H9 (cell line): Measurements from ENCODE around the gene FADS1. TPM values are rescaled to one million over a fixed set of nuclear protein-coding genes. Genes with fewer than 3 reads are reported as not detected.

Source experiments
- DNase-seq: peaks from one replicate; pipeline ENCODE4 v3.0.0-alpha.2; 2017
- H2AFZ ChIP-seq: one replicate; pipeline ENCODE4 v1.6.1; 2013; ENCODE audit warnings: mild to moderate bottlenecking, low read length, control low read depth, moderate library complexity
- H2AK5ac ChIP-seq: 2 replicates; pipeline ENCODE4 v1.6.1; 2013; ENCODE audit warnings: low read length, control low read depth, mixed read lengths; ENCODE audit not compliant: insufficient read length
- H2BK120ac ChIP-seq: one replicate; pipeline ENCODE4 v1.6.1; 2013; ENCODE audit warnings: low read depth, mild to moderate bottlenecking, low read length, control low read depth, inconsistent platforms; ENCODE audit not compliant: poor library complexity, severe bottlenecking
- H2BK12ac ChIP-seq: 2 replicates; pipeline ENCODE4 v1.6.1; 2013; ENCODE audit warnings: low read length, control low read depth, mixed read lengths, low read depth; ENCODE audit not compliant: insufficient read length
- H2BK15ac ChIP-seq: 2 replicates; pipeline ENCODE4 v1.6.1; 2013; ENCODE audit warnings: low read depth, low read length, control low read depth
- H2BK20ac ChIP-seq: one replicate; pipeline ENCODE4 v1.6.1; 2013; ENCODE audit warnings: low read depth, mild to moderate bottlenecking, low read length, control low read depth, inconsistent platforms; ENCODE audit not compliant: poor library complexity, severe bottlenecking
- H2BK5ac ChIP-seq: 2 replicates; pipeline ENCODE4 v1.6.1; 2013; ENCODE audit warnings: low read length, control low read depth, mixed read lengths; ENCODE audit not compliant: insufficient read length
- H3K14ac ChIP-seq: 2 replicates; pipeline ENCODE4 v1.6.1; 2013; ENCODE audit warnings: low read length, control low read depth; ENCODE audit not compliant: insufficient read depth
- H3K18ac ChIP-seq: 2 replicates; pipeline ENCODE4 v1.6.1; 2013; ENCODE audit warnings: low read depth, mild to moderate bottlenecking, mixed read lengths, low read length, control low read depth; ENCODE audit not compliant: insufficient read length
- H3K23ac ChIP-seq: 2 replicates; pipeline ENCODE4 v1.6.1; 2013; ENCODE audit warnings: low read length, control low read depth, mixed read lengths, low read depth; ENCODE audit not compliant: insufficient read length
- H3K23me2 ChIP-seq: 2 replicates; pipeline ENCODE4 v1.6.1; 2013; ENCODE audit warnings: low read depth, mild to moderate bottlenecking, mixed read lengths, low read length, control low read depth; ENCODE audit not compliant: insufficient read length, poor library complexity, severe bottlenecking
- H3K27ac ChIP-seq: 2 replicates; pipeline ENCODE4 v1.5.1; 2013; ENCODE audit warnings: low read length, control low read depth, mixed read lengths, low read depth; ENCODE audit not compliant: insufficient read length
- H3K27me3 ChIP-seq: 2 replicates; pipeline ENCODE4 v1.6.1; 2013; ENCODE audit warnings: low read length, control low read depth, inconsistent platforms; ENCODE audit not compliant: insufficient read depth
- H3K4ac ChIP-seq: 2 replicates; pipeline ENCODE4 v1.6.1; 2013; ENCODE audit warnings: low read depth, mild to moderate bottlenecking, control low read depth, inconsistent platforms, low read length, moderate library complexity
- H3K4me1 ChIP-seq: 2 replicates; pipeline ENCODE4 v1.6.1; 2013; ENCODE audit warnings: low read length, control low read depth, inconsistent platforms; ENCODE audit not compliant: insufficient read depth
- H3K4me2 ChIP-seq: 2 replicates; pipeline ENCODE4 v1.6.1; 2013; ENCODE audit warnings: low read length, control low read depth, mixed read lengths; ENCODE audit not compliant: insufficient read length, insufficient read depth
- H3K56ac ChIP-seq: 2 replicates; pipeline ENCODE4 v1.6.1; 2013; ENCODE audit warnings: low read depth, mild to moderate bottlenecking, mixed read lengths, low read length, control low read depth; ENCODE audit not compliant: insufficient read length
- H3K79me1 ChIP-seq: 2 replicates; pipeline ENCODE4 v1.6.1; 2013; ENCODE audit warnings: low read depth, mild to moderate bottlenecking, moderate library complexity, low read length, control low read depth, inconsistent platforms; ENCODE audit not compliant: insufficient read depth, poor library complexity, severe bottlenecking
- H3K79me2 ChIP-seq: 2 replicates; pipeline ENCODE4 v1.6.1; 2013; ENCODE audit warnings: low read length, control low read depth, inconsistent platforms; ENCODE audit not compliant: insufficient read depth
- H3K9ac ChIP-seq: 2 replicates; pipeline ENCODE4 v1.6.1; 2013; ENCODE audit warnings: low read length, control low read depth, mixed read lengths; ENCODE audit not compliant: insufficient read length; ENCODE audit errors: extremely low read depth
- H3K9me3 ChIP-seq: one replicate; pipeline ENCODE4 v1.6.1; 2013; ENCODE audit warnings: low read depth, low read length, inconsistent platforms; ENCODE audit not compliant: control insufficient read depth
- H3T11ph ChIP-seq: one replicate; pipeline ENCODE4 v1.6.1; 2013; ENCODE audit warnings: mild to moderate bottlenecking, low read length, control low read depth, inconsistent platforms
- H4K20me1 ChIP-seq: one replicate; pipeline ENCODE4 v1.6.1; 2013; ENCODE audit not compliant: control insufficient read depth, insufficient read length, insufficient read depth
- H4K5ac ChIP-seq: 2 replicates; pipeline ENCODE4 v1.6.1; 2013; ENCODE audit warnings: low read depth, mild to moderate bottlenecking, mixed read lengths, low read length, control low read depth; ENCODE audit not compliant: insufficient read length
- H4K8ac ChIP-seq: replicated peaks from 2 replicates; pipeline ENCODE4 v1.6.1; 2013; ENCODE audit warnings: low read length, control low read depth, mixed read lengths, low read depth; ENCODE audit not compliant: insufficient read length
- H4K91ac ChIP-seq: 2 replicates; pipeline ENCODE4 v1.6.1; 2013; ENCODE audit warnings: low read depth, mild to moderate bottlenecking, moderate library complexity, mixed read lengths, low read length, control low read depth; ENCODE audit not compliant: insufficient read length
- H3K27ac Mint-ChIP-seq, 3 experiments: 2 replicates in 2 of 3; 3 replicates in 1 of 3; pipeline ENCODE4 v1.8.0; 2020 to 2021; ENCODE audit warnings: mixed read lengths in 3 of 3, mild to moderate bottlenecking in 1 of 3, moderate library complexity in 1 of 3
- H3K27me3 Mint-ChIP-seq: 2 replicates; pipeline ENCODE4 v1.8.0; 2021; ENCODE audit warnings: low read depth, mild to moderate bottlenecking, moderate library complexity, mixed read lengths
- H3K36me3 Mint-ChIP-seq, 3 experiments: 2 replicates in 2 of 3; 3 replicates in 1 of 3; pipeline ENCODE4 v1.8.0; 2020 to 2021; ENCODE audit warnings: low read depth in 3 of 3, mixed read lengths in 3 of 3; ENCODE audit not compliant: insufficient read depth in 1 of 3
- H3K4me1 Mint-ChIP-seq, 2 experiments: 2 replicates each; pipeline ENCODE4 v1.8.0; 2020; ENCODE audit warnings: mixed read lengths in 2 of 2
- H3K4me3 Mint-ChIP-seq, 2 experiments: 2 replicates in 1 of 2; 3 replicates in 1 of 2; pipeline ENCODE4 v1.8.0; 2020 to 2021; ENCODE audit warnings: mild to moderate bottlenecking in 2 of 2, mixed read lengths in 2 of 2, moderate library complexity in 1 of 2
- H3K9me3 Mint-ChIP-seq, 2 experiments: 2 replicates in 1 of 2; 3 replicates in 1 of 2; pipeline ENCODE4 v1.8.0; 2020; ENCODE audit warnings: mild to moderate bottlenecking in 2 of 2, mixed read lengths in 2 of 2, moderate library complexity in 1 of 2
- WGBS: extraction: QIAGEN DNeasy Blood & Tissue Kit; methylation state at CpG from one replicate; pipeline ENCODE4 v1.1.7; 2013; ENCODE audit warnings: missing lambda C conversion rate, low lambda C conversion rate, mixed read lengths; ENCODE audit not compliant: insufficient read length; ENCODE audit errors: extremely low coverage; 5-methylcytosine and 5-hydroxymethylcytosine counted together
- total RNA-seq: library from RNA; stranded (reverse); gene quantifications from 2 replicates; pipeline ENCODE4 v1.2.1, GENCODE V29; 2021
- TF ChIP-seq, protein P1 (sequence below): fragments of 200-600 bp; sonication (generic); conservative IDR thresholded peaks from 3 replicates; pipeline ENCODE4 v1.8.0; 2021; ENCODE audit warnings: antibody characterized with exemption, mild to moderate bottlenecking

The FADS1 gene
- total RNA-seq, 1 experiment from 2014 or later = 125 TPM

DNA sequence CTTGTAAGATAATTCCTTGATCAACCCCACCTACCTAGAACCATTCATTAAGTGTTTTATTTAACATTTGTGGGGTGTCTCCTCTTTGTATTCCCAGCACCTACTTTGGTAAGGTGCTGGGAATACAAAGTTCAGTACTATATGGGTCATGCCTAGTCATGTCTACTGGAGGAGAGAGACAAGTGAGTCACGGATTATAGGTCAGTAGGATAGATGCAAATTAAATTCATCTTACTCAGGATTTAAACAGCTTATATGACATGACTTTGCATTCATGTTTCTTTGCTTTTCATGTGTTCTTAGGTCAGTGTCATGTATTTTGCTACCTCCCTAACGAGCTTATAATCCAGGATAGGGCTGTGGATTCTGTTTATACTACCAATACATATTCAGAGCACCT is 3.4 kb upstream of the FADS1 start:
- no peaks in the 10 kb centered on the region for H3K27me3 ChIP-seq
- H2BK15ac ChIP-seq = no peak overlapping the region
- no peak overlapping the region for H3K4me3 Mint-ChIP-seq
- H3K4me1 Mint-ChIP-seq = peaks cover 8 to 13% of the 10 kb centered on the region in 2 experiments
- H3K79me2 ChIP-seq = peaks cover 3% of the 10 kb centered on the region; the same call in 1 of the 2 replicates
- no peak overlapping the region for H3K18ac ChIP-seq
- no peak overlapping the region for H3K4me2 ChIP-seq
- no peak overlapping the region for H3K14ac ChIP-seq
- H2AK5ac ChIP-seq = no peak overlapping the region
- TF ChIP-seq, protein P1, sequence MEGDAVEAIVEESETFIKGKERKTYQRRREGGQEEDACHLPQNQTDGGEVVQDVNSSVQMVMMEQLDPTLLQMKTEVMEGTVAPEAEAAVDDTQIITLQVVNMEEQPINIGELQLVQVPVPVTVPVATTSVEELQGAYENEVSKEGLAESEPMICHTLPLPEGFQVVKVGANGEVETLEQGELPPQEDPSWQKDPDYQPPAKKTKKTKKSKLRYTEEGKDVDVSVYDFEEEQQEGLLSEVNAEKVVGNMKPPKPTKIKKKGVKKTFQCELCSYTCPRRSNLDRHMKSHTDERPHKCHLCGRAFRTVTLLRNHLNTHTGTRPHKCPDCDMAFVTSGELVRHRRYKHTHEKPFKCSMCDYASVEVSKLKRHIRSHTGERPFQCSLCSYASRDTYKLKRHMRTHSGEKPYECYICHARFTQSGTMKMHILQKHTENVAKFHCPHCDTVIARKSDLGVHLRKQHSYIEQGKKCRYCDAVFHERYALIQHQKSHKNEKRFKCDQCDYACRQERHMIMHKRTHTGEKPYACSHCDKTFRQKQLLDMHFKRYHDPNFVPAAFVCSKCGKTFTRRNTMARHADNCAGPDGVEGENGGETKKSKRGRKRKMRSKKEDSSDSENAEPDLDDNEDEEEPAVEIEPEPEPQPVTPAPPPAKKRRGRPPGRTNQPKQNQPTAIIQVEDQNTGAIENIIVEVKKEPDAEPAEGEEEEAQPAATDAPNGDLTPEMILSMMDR = no peak
- peaks cover 5% of the 10 kb centered on the region; the same call in 1 of the 2 replicates for H3K4me1 ChIP-seq
- no peak overlapping the region for H4K8ac ChIP-seq
- no peak overlapping the region for H2BK12ac ChIP-seq
- H3K23me2 ChIP-seq = peaks cover 3% of the 10 kb centered on the region
- no CpG with 5 or more reads among the region's 2 CpGs for WGBS
- H3K9me3 ChIP-seq = no peaks in the 10 kb centered on the region
- H2AFZ ChIP-seq = no peak overlapping the region
- no peak overlapping the region for H4K91ac ChIP-seq
- no peak overlapping the region for H3K56ac ChIP-seq
- H3K27ac Mint-ChIP-seq = no peak overlapping the region
- H3K9me3 Mint-ChIP-seq = peaks cover 0 to 2% of the 10 kb centered on the region in 2 experiments; a peak in 2 of 5 replicates
- no peak for DNase-seq
- no peak overlapping the region for H2BK5ac ChIP-seq
- H4K20me1 ChIP-seq = no peaks in the 10 kb centered on the region
- H2BK120ac ChIP-seq = no peak overlapping the region
- H3K36me3 Mint-ChIP-seq = peaks cover 3 to 15% (median 4%) of the 10 kb centered on the region in 3 experiments; a peak in 4 of 7 replicates
- H3T11ph ChIP-seq = no peak overlapping the region
- no peak overlapping the region for H4K5ac ChIP-seq
- no peak overlapping the region for H2BK20ac ChIP-seq
- H3K27me3 Mint-ChIP-seq = no peaks in the 10 kb centered on the region
- no peak overlapping the region for H3K23ac ChIP-seq
- H3K4ac ChIP-seq = no peak overlapping the region
- no peak overlapping the region for H3K9ac ChIP-seq
- H3K79me1 ChIP-seq = no peaks in the 10 kb centered on the region
- no peak overlapping the region for H3K27ac ChIP-seq
